GM19239 (cell line): ENCODE results near the gene P2RX7.
A peak's percentile ranks its signal among the peaks of the same experiment; 100 is the strongest.
"Not testable (repeated sequence)": the region's sequence is repeated elsewhere in the genome, so short reads cannot be mapped to it uniquely, and the experiment has no call there.

ENCODE experiments used
- DNase-seq: peaks from one replicate; pipeline ENCODE4 v3.0.0; 2011; ENCODE audit warnings: low spot score; ENCODE audit not compliant: insufficient read length
- FAIRE-seq: peaks from 2 replicates; lab custom pipeline; 2011; peaks lifted over from hg19 to GRCh38; lab: Jason Lieb, UNC

The P2RX7 gene

GRCh38 chr12:121223292-121224285 is 90.9 kb downstream of the P2RX7 start:
- DNase-seq (no peak), FAIRE-seq (peak; percentile 87)

DNA sequence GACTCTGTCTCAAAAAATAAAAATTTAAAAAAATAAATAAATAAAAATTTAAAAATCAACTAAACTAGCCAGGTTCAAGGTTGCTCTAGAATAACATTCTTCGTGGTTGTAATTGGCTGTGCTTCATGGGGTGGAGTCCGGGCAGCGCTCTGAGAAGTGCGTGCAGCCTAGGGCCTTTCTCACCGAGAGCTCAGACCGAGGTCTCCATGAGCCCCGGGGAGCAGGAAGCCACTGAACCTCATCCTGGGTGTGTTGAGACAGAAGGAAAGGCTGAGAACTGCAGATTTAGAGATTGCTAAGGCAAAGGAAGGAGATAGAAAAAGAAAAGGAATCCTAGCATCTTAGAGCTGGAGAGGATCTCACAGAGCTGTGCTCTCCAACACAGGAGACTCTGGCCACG is 91.9 kb downstream of the P2RX7 start:
- DNase-seq: no peak
- no peak for FAIRE-seq

- peak; percentile 8 for FAIRE-seq
These were observed 93.7 kb downstream of the P2RX7 start for GRCh38 chr12:121226399-121226798.

GRCh38 chr12:121226871-121227270 is 94.2 kb downstream of the P2RX7 start:
- not testable (repeated sequence) for FAIRE-seq, DNase-seq

More at GRCh38 chr12:121226399-121226798, 93.7 kb downstream of the P2RX7 start:
- no peak for DNase-seq

DNA sequence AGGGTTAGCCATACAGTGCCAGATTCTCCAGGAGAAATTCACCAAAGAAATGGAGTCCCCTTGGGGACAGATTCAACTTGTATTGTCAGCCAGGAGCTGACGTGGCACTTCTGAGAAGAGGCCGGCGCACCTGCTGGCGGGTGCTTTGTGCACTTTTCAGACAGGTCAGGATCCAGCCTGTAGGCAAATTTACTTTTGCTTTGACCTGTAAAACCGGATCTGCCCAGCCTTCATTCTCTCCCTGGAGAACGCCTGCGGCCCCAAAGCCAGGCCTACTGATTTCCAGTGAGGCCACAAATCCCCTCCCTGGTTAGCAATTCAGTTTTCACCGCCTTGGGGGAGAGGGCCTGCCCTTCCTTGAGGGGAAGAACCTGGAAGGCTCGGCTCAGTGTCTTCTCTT is 94.6 kb downstream of the P2RX7 start:
- DNase-seq (peak; percentile 78), FAIRE-seq (peak; percentile 92)

GRCh38 chr12:121228919-121229665 is 96.4 kb downstream of the P2RX7 start:
- FAIRE-seq (no peak), DNase-seq (no peak)

- FAIRE-seq: peak; percentile 89
- peak; percentile 62 for DNase-seq
These were observed 97.3 kb downstream of the P2RX7 start for GRCh38 chr12:121229826-121230537.

- peak; percentile 26 for FAIRE-seq
These were observed 97.8 kb downstream of the P2RX7 start for GRCh38 chr12:121230538-121230907.

DNA sequence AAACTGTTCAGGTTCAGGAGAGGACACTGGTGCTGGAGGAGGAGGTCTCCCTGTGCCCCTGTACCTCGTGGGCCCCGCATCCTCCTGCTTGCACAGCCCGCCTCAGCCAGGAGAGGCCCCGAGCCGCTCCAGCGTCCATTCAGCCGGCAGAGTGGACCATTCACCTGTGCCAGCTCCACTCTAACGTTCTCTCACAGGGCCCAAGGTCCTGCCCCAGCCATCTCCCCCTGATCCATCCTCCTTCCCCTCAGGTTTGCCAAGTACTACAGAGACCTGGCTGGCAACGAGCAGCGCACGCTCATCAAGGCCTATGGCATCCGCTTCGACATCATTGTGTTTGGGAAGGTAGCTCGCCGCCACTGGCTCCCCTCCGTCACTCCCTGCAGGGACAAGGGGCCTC is 99.5 kb downstream of the P2RX7 start:
- no peak for FAIRE-seq
- no peak for DNase-seq

More at GRCh38 chr12:121230538-121230907, 97.8 kb downstream of the P2RX7 start:
- DNase-seq: no peak

GRCh38 chr12:121232977-121233627 is 100.4 kb downstream of the P2RX7 start:
- FAIRE-seq: no peak
- no peak for DNase-seq

DNA sequence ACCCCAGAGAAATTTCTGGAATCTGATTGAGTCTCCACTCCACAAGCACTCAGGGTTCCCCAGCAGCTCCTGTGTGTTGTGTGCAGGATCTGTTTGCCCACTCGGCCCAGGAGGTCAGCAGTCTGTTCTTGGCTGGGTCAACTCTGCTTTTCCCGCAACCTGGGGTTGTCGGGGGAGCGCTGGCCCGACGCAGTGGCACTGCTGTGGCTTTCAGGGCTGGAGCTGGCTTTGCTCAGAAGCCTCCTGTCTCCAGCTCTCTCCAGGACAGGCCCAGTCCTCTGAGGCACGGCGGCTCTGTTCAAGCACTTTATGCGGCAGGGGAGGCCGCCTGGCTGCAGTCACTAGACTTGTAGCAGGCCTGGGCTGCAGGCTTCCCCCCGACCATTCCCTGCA is 100.9 kb downstream of the P2RX7 start:
- no peak for DNase-seq
- no peak for FAIRE-seq

DNA sequence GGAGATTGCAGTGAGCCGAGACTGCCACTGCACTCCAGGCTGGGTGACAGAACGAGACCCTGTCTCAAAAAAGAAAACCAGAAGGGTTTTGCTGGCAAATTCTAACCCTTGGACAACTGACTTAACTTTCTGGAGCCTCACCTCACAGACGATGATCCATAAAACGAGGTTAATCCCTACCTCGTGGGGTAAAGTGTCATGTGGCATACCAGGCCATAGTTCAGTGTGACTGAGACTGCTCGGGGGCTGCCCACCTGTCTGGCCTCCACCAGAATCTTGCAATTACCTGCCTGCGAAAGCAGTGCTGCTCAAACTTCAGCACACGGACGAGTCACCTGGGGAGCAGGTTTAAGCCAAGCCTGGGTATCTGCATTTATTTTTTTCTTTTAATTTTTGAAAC is 104.1 kb downstream of the P2RX7 start:
- FAIRE-seq (no peak), DNase-seq (no peak)

- DNase-seq: no peak
- FAIRE-seq: no peak
These were observed 104.7 kb downstream of the P2RX7 start for GRCh38 chr12:121237415-121237814.
